NCI-H1436 (cell line): ENCODE measurements around the gene SERTAD3.
"Not testable (repeated sequence)": the region's sequence is repeated elsewhere in the genome, so short reads cannot be mapped to it uniquely, and the experiment has no call there.

ENCODE experiments used
- DNase-seq: peaks from one replicate; lab custom pipeline; 2025; lab: John Stamatoyannopoulos, UW

Gene SERTAD3

DNA sequence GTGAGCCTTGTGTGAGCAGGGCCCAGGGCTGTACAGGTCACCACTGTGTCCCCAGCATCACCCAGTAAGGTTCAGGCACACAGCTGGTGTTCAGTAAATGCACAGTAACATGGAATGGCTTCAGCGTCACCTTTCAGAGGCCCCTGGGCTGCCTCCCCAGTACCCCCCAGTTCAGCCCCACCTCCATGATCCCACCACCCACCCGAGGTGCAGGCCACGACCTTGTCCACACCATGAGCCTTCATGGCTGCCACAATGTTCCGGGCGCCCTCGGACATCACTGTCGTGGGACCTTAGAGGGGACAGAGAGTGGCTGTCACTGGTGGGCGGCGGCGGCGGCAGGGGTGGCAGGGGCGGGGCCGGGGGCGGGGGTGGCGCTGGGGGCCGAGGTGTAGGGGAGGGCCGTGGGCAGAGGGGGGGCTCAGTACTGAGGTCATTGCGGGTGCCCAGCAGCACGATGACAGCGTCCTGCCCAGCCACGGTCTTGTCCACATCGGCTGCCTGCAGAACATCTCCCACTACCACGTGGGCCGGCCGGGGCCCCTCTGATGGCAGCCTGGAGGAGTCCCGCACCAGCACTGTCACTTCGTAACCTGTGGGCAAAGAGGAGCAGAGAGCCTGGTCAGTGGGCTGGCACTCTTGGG is 13.9 kb upstream of the SERTAD3 start:
- no peak for DNase-seq

DNA sequence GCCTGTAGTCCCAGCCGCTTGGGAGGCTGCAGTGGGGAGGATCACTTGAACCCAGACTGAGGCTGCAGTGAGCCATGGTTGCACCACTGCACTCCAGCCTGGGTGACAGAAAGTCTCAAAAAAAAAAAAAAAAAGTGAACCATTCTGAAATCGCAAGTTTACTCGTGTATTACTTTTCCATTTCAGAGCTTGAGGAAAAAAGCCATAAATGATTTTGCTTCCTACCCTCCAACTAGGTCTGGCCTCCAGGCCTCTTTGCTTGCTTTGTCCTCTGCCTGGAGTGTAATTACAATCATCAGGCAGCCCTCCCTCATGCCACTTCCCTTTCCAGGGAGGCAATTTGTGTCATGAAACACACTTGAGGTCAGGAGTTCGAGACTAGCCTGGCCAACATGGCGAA is 12.9 kb upstream of the SERTAD3 start:
- no peak for DNase-seq

DNA sequence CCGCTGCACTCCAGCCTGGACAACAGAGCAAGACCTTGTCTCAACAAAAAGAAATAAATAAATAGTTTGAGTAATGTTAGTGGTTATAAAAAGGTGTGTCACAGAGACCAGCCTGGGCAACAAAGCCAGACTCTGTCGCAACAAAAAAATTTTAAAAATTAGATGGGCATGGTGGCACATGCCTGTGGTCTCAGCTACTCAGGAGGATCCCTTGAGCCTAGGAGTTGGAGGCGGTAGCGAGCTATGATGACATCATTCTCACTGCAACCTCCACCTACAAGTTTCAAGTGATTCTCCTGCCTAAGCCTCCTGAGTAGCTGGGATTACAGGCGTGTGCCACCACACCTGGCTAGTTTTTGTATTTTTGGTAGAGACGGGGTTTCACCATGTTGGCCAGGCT is 9.8 kb upstream of the SERTAD3 start:
- DNase-seq: not testable (repeated sequence)

DNA sequence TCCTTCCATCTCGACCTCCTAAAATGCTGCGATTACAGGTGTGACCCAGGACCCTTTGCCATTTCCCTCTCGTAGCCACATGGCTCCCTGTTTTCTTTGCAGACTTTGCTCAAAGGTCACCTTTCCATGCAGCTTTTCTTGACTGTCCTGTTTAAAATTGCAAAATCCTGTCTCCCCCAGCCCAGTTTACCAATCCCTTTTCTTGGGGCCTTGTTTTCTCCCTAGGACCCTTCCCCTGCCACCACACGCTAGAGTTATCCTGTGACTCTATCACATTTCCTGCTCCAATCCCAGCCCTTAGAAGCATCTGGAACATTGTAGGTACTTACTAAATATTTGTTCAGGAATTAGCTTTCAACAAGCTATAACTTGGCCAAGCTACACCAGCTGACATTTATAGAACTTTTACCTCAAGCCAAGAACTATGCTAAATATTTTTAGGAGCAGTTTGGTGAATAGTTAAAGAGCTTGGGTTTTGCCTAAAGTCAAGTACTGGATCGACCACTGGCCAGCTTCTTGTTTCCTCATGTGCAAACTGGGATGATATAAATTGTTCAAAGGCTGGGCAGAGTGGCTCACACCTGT is 9.1 kb upstream of the SERTAD3 start:
- DNase-seq: no peak

DNA sequence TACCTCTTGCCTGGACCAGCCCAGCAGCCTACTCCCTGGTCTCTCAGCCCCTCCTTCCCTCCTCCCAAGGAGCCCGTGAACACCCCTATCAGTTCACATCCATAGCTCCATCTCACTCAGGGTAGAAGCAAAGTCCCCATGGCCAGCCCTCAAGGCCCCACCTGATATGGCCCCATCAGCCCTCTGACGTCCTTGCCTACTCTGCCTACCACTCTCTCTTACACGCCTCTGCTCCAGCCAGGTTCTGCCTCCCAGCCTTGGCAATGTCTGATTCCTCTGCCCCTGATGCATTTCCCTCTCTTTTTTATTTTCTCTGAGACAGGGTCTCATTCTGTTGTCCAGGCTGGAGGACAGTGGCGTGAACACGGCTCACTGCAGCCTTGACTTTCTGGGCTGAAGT is 7.9 kb upstream of the SERTAD3 start:
- no peak for DNase-seq

- DNase-seq: no peak
Measured at GRCh38 chr19:40450664-40451063, 6.5 kb upstream of the SERTAD3 start.

DNA sequence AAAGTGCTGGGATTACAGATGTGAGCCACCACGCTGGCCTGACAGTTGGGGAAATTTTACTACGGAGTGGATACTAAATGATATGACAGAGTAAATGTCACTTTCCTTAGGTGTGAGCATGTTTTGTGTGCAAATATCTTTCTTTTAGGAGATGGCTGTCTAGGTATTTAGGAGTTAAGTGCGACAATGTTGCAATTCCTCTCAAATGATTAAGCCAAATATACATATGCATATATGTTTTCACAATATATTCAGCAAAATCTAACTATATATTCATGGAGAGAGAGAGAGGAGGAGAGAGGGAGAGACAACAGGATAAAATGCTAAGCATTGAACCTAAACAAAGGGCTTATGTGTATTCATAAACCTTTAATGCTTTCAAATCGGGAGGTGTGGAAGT is 5.4 kb upstream of the SERTAD3 start:
- no peak for DNase-seq

DNA sequence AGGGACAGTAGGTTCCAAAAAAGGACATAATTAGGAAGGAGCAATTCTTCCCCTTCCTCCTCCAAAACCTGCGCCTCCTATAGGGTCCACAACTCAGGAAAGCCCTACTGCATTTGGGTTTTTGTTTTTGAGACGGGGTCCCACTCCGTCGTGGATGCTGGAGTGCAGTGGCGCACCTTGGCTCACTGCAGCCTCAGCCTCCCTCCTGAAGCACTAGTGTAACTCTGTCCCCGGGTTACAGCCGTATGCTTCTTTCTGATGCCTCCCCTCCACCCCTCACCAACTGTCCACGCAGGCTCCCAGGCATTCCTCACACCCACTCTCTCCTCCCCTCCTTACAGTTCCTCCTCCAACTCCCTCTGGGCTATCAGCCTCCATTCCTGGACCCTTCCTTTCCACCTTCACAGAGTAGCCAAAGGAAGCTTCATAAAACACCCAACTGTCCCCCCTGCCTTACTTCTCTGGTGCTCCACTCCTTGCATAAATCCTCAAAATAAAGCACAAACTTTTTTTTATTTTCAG is 2.2 kb upstream of the SERTAD3 start:
- DNase-seq: no peak

DNA sequence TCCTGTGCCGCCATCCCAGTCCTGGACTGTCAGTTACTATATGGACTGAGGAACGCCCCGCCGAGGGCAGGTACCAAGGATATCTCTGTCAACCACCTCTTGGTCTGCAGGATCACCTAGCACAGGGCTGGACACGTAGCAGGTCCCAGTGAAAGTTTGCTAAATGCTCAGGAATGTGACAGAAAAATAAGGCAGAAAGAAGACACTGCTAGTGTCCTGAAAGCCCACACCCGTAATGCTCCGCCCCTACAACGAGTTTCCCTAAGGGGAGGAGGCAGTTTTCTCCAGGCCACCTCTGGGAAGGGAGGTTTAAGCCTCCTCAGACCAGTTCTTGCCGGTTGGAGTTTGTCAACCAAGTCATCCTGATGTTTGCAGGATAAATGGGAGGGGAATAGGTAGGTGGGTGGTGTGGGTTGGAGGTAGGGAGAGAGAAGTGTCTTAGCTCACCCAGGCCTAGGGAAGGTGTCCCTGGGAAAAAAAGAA is 1.7 kb upstream of the SERTAD3 start:
- no peak for DNase-seq

- DNase-seq: no peak
Measured at GRCh38 chr19:40444825-40445312, 734 bp upstream of the SERTAD3 start.

- peak; percentile 99 for DNase-seq
Measured at GRCh38 chr19:40443131-40443999, 770 bp downstream of the SERTAD3 start.

DNA sequence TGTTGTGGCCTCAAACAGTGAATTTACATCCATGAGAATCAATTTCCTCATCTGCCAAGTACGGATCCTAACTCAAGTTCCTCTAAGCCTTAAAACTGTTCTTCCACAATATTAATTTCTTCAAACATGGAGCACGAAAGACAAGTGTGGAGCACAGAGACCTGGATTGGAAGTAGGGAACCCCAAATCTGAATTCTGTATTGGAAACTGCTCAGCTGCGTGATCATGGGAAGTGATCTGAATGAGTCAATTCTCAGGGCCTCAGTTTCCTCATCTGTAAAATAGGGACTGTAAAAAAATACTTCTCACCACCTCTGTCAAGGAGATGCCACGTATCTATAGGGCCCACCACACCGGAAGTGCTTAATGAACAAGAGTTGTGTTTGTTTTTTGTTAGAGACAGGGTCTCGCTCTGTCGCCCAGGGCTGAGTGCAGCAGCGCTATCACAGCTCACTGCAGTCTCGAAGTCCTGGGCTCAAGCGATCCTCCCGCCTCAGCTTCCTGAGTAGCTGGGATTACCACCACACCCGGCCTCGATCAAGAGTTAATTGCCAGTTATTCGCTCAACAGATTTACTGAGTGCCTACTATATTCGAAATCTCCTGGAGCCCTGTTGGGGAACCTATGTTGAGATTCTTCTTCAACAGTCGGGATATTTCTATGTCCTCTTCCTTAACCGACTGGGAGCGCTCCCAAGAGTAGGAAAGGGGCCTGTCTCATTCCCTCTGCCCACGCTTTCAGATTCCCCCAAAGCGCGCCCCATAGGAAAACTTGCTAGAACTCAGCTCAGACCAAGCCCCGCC is 1.6 kb downstream of the SERTAD3 start:
- no peak for DNase-seq

DNA sequence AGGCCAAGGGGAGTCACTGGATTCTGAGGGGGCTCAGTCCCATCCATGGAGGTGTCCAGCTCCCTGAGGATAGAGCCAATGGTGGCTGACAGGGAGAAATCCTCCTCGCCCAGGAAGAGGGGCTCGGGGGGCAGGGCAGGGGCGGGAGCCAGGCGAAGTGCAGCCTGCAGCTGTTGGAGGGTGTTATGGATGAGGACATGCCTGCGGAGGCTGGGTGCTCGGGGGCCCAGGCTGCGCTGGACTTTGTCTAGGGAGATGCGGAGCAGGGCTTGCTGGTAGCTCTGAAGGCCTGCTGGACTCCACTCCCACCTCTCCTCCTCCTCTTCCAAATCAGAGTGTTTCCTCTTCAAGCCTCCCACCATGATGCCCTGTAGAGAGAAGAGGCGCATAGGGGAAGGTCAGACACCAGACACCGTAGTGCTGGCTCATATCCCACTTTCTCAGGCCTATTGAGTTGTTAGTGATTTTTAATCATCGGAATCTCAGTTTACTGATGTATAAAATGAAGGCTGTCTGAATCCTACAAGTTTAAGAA is 2.3 kb downstream of the SERTAD3 start:
- DNase-seq: no peak

DNA sequence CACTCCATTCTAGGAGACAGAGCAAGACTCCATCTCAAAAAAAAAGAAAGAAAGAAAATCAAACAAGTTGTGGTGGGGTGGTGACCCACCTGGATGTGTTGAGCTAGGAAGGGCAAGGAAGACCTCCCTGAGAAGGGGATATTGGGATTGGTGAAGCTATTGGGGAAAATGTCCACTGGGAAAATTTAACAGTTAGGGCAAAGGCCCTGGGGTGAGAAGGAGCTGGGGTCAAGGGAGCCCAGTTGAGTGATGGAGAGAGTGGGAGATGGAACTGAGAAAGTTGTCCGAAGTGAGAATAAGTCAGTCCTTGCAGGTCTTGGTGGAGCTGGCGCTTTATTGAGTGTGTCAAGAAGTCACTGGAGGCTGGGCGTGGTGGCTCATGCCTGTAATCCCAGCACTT is 5.9 kb downstream of the SERTAD3 start:
- DNase-seq: no peak

- peak; percentile 75 for DNase-seq
Measured at GRCh38 chr19:40433391-40434216, 10.5 kb downstream of the SERTAD3 start.

DNA sequence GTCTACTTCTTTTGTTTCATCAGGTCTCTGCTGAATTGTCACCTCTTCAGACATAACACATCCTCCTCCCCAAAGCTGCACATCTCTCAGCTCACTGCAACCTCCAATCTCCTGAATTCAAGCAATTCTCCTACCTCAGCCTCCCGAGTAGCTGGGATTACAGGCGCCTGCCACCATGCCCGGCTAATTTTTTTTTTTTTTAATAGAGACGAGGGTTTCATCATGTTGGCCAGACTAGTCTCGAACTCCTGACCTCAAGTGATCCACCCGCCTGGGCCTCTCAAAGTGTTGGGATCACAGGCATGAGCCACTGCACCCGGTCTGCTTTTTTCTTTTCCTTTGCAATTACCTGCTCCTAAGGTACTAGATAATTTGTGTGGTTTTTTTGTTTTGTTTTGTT is 11.4 kb downstream of the SERTAD3 start:
- not testable (repeated sequence) for DNase-seq

GRCh38 chr19:40431698-40432097 is 12.4 kb downstream of the SERTAD3 start:
- DNase-seq: no peak

DNA sequence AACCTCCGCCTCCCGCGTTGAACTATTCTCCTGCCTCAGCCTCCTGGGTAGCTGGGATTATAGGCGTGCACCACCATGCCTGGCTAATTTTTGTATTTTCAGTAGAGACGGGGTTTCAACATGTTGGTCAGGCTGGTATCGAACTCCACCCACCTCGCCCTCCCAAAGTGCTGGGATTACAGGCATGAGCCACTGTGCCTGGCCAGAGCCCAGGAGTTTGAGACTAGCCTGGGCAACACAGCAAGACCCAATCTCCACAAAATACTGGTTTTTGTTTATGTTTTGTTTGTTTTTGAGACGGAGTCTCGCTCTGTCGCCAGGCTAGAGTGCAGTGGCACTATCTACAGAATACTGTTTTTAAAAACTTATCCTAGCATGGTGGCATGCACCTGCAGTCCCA is 13.9 kb downstream of the SERTAD3 start:
- DNase-seq: not testable (repeated sequence)

DNA sequence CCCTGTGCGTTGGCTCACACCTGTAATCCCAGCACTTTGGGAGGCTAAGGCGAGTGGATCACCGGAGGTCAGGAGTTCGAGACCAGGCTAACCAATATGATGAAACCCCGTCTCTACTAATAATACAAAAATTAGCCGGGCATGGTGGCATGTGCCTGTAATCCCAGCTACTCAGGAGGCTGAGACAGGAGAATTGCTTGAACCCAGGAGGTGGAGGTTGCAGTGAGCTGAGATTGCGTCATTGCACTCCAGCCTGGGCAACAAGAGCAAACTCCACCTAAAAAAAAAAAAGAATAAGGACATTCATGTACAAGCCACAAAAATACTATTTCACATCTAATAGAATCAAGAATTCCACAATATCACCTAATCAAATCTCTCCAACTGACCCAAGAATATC is 15.9 kb downstream of the SERTAD3 start:
- DNase-seq: not testable (repeated sequence)

DNA sequence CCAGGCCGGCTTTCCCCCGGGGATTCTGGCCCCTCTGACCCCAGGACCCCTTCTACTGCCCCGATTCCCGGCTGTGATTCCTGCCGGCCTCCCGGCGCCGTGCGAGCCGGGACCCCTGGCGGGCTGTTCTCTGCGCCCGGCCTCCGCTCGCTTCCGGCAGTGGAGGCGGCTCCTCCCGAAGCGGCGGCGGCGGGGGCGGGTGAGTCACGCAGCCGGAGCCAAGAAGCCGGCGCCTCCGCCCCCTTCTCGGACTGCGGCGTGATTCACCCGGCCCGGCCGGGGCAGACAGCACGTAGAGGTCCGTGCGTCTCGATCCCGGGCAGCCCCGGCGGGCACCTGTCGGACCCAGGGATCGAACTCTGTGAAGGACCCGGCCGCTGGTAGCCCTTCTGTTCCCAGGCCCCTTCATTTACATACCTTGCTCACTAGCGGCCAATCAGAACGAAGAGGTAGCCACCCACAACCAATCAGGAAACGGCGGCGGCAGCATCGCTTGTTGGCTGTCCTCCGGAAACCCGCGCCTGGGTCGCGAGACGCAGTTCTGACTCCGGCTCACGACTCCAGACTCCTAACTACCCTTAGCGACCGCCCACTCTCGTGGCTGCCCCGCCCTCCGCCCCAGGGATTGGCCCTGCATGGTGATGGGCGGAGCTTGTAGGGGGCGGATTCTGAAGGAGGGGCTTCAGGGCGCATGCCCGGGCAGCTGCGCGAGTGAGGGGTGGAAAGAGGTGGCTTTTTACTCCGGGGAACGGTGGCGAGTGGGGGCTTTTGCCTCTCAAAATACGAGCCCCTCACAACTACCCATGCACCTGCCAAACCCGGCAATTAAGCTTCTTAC is 18.5 kb downstream of the SERTAD3 start, which contains the start of gene SERTAD1:
Gene SERTAD1, minus strand, starts transcription at position 543 of the 838 bp plus-strand sequence. CDS start 2,446 bp downstream, outside the sequence.
- DNase-seq: peak; percentile 98
